Activated effector memory CD4-positive, alpha-beta T cell treated with Interleukin-2 at 50 U/mL for 16 hours (primary cell): ENCODE measurements around the gene TMA16.

Experiments
- DNase-seq: peaks from one replicate; pipeline ENCODE4 v3.0.0-alpha.2; 2020

Gene TMA16

GRCh38 chr4:163565226-163566135 lies 71.0 kb downstream of the TMA16 start:
- DNase-seq: no peak

GRCh38 chr4:163566257-163566796 lies 71.8 kb downstream of the TMA16 start:
- no peak for DNase-seq

GRCh38 chr4:163568843-163569242 lies 74.4 kb downstream of the TMA16 start:
- no peak for DNase-seq
